Endothelial cell of umbilical vein (primary cell): ENCODE data around the gene ENPEP. TPM values are rescaled to one million over a fixed set of nuclear protein-coding genes. Genes with fewer than 3 reads are reported as not detected.

Experiments used
- BruUV-seq: library from RNA; stranded (reverse); fragments of 400-500 nt; replicated peaks from 2 replicates; lab custom pipeline; 2021; lab: Mats Ljungman, UMichigan
- CTCF ChIA-PET: fragments of 300-600, 350-600 bp; sonication (Branson Sonifier 250); formaldehyde crosslinking; loops from one replicate; lab custom pipeline; 2021; ENCODE audit warnings: antibody characterized with exemption, inconsistent platforms; lab: Charles Lee
- POLR2A ChIA-PET: fragments of 300-600, 350-600 bp; sonication (Branson Sonifier 250); formaldehyde crosslinking; loops from one replicate; lab custom pipeline; 2021; ENCODE audit warnings: antibody characterized with exemption, inconsistent platforms; lab: Charles Lee
- DNase-seq: peaks from one replicate; pipeline ENCODE4 v3.0.0-alpha.2; 2011; ENCODE audit warnings: low read depth, low spot score
- FAIRE-seq: peaks from 2 replicates; lab custom pipeline; 2011; peaks lifted over from hg19 to GRCh38; lab: Jason Lieb, UNC
- H2AFZ ChIP-seq: 2 replicates; pipeline ENCODE4 v1.6.0; 2012; ENCODE audit warnings: low read depth, low read length, control low read depth, inconsistent platforms
- H3K27ac ChIP-seq: 2 replicates; pipeline ENCODE4 v1.5.1; 2011; ENCODE audit warnings: low read depth, mild to moderate bottlenecking, control low read depth, low read length, moderate library complexity; ENCODE audit not compliant: insufficient read depth
- H3K27me3 ChIP-seq, 2 experiments: 2 replicates each; pipeline versions ENCODE4 v1.6.0 to v1.6.1; 2011; ENCODE audit warnings: low read length in 2 of 2, mixed read lengths in 1 of 2; ENCODE audit not compliant: control insufficient read depth in 2 of 2, insufficient read depth in 2 of 2
- H3K36me3 ChIP-seq, 2 experiments: 2 replicates in 1 of 2; 3 replicates in 1 of 2; pipeline ENCODE4 v1.5.1; 2011; ENCODE audit warnings: low read length in 2 of 2, mild to moderate bottlenecking in 1 of 2, moderate library complexity in 1 of 2; ENCODE audit not compliant: control insufficient read depth in 2 of 2, insufficient read depth in 2 of 2; ENCODE audit errors: extremely low read depth in 1 of 2
- H3K4me1 ChIP-seq: 3 replicates; pipeline ENCODE4 v1.5.1; 2011; ENCODE audit warnings: mild to moderate bottlenecking, low read length; ENCODE audit not compliant: control insufficient read depth, insufficient read depth; ENCODE audit errors: extremely low read depth
- H3K4me2 ChIP-seq: 2 replicates; pipeline ENCODE4 v1.6.1; 2011; ENCODE audit warnings: low read length, control low read depth, mixed read lengths; ENCODE audit not compliant: insufficient read depth
- H3K4me3 ChIP-seq, 3 experiments: fragments of 200-600 bp in 1 of 3; sonication (generic), shearing (Covaris generic) in 1 of 3; replicated peaks in 1 of 3; 2 replicates each; pipeline ENCODE4 v1.5.1; 2011 to 2016; ENCODE audit warnings: control low read depth in 3 of 3, low read length in 3 of 3, mild to moderate bottlenecking in 2 of 3, inconsistent platforms in 1 of 3, low read depth in 1 of 3, moderate library complexity in 1 of 3; ENCODE audit not compliant: insufficient read depth in 1 of 3
- H3K79me2 ChIP-seq: 2 replicates; pipeline ENCODE4 v1.6.0; 2012; ENCODE audit warnings: low read length, inconsistent platforms; ENCODE audit not compliant: control insufficient read depth, insufficient read depth
- H3K9ac ChIP-seq: replicated peaks from 2 replicates; pipeline ENCODE3; 2011; ENCODE audit warnings: low read length, control low read depth; ENCODE audit not compliant: insufficient read depth; ENCODE audit errors: extremely low read depth
- H3K9me1 ChIP-seq: replicated peaks from 3 replicates; pipeline ENCODE4 v1.6.0; 2011; ENCODE audit warnings: mild to moderate bottlenecking, low read length; ENCODE audit not compliant: control insufficient read depth, insufficient read depth; ENCODE audit errors: extremely low read depth
- H3K9me3 ChIP-seq: replicated peaks from 2 replicates; pipeline ENCODE4 v1.5.1; 2012; ENCODE audit warnings: low read length, inconsistent platforms; ENCODE audit not compliant: control insufficient read depth, insufficient read depth
- H4K20me1 ChIP-seq: replicated peaks from 2 replicates; pipeline ENCODE3; 2011; ENCODE audit warnings: mild to moderate bottlenecking, low read length; ENCODE audit not compliant: control insufficient read depth, insufficient read depth; ENCODE audit errors: extremely low read depth
- CTCF ChIP-seq, 2 donors: IDR thresholded peaks; 1 replicate in 1 of 2; 2 replicates in 1 of 2; pipeline ENCODE4 v1.5.1; 2011; ENCODE audit warnings: low read length in 2 of 2, mild to moderate bottlenecking in 2 of 2, moderate library complexity in 2 of 2, control low read depth in 1 of 2, inconsistent platforms in 1 of 2, low read depth in 1 of 2; ENCODE audit not compliant: insufficient read depth in 1 of 2; ENCODE audit errors: extremely low read depth in 1 of 2
- EZH2 ChIP-seq: IDR thresholded peaks from 2 replicates; pipeline ENCODE4 v1.6.1; 2012; ENCODE audit warnings: borderline replicate concordance, low read depth, mild to moderate bottlenecking, moderate library complexity, low read length, inconsistent platforms; ENCODE audit not compliant: severe bottlenecking
- FOS ChIP-seq: IDR thresholded peaks from 2 replicates; pipeline ENCODE4 v1.6.1; 2011; ENCODE audit warnings: mild to moderate bottlenecking, low read length, moderate library complexity, borderline replicate concordance; ENCODE audit not compliant: insufficient read depth
- GATA2 ChIP-seq: IDR thresholded peaks from 2 replicates; pipeline ENCODE4 v1.7.0; 2011; ENCODE audit warnings: low read depth, mild to moderate bottlenecking, moderate library complexity, mixed read lengths, low read length; ENCODE audit not compliant: insufficient read length, insufficient read depth
- JUN ChIP-seq: IDR thresholded peaks from 2 replicates; pipeline ENCODE4 v1.6.1; 2011; ENCODE audit warnings: borderline replicate concordance, low read depth; ENCODE audit not compliant: insufficient read length, insufficient read depth
- MAX ChIP-seq: IDR thresholded peaks from 2 replicates; pipeline ENCODE4 v1.6.1; 2011; ENCODE audit not compliant: insufficient read depth, insufficient read length
- MYC ChIP-seq: IDR thresholded peaks from one replicate; pipeline ENCODE4 v1.6.1; 2011; ENCODE audit warnings: mild to moderate bottlenecking, low read depth, low read length
- POLR2A ChIP-seq: IDR thresholded peaks from 2 replicates; pipeline ENCODE4 v1.6.1; 2012; ENCODE audit warnings: low read depth, mild to moderate bottlenecking, control low read depth, low read length
- POLR2AphosphoS5 ChIP-seq: IDR thresholded peaks from 2 replicates; pipeline ENCODE4 v1.6.1; 2012; ENCODE audit warnings: low read depth, mild to moderate bottlenecking, control low read depth, low read length, moderate library complexity; ENCODE audit not compliant: insufficient read depth
- dilution Hi-C: fragments of 300-500 bp; cut with MboI; formaldehyde crosslinking; loops from one replicate; pipeline ENCODE4 v1.15.0; 2019; ENCODE audit warnings: low sequenced_read_pairs; ENCODE audit not compliant: extremely low pct_ligation_motif_present
- intact Hi-C: fragments of 100-400 bp; cut with micrococcal nuclease; formaldehyde crosslinking; loops from one replicate; pipeline ENCODE4 v1.10.0; 2022
- polyA plus RNA-seq, 4 experiments: library from polyadenylated mRNA; depleted of rRNA in 3 of 4; stranded (reverse) in 3 of 4; unstranded in 1 of 4; fragments of >200 nt; gene quantifications; 2 replicates each; pipeline versions ENCODE4 v1.2.1 to v1.2.3, GENCODE V29; 2011 to 2012; ENCODE audit warnings: missing spikeins in 1 of 4
- total RNA-seq: library from RNA; stranded (reverse); gene quantifications from 2 replicates; pipeline ENCODE4 v1.2.3, GENCODE V29; 2021

ENPEP gene
- total and polyA plus RNA-seq, 2 donors (not counting 3 experiments of a cell fraction or from before 2014, with no cell fraction given) = not detected

- TF ChIP-seq MAX (no peak), CTCF (IDR thresholded peaks at IDR 0.05; ENCODE audit: extremely low read depth in 1 of 2, insufficient read depth in 1 of 2, low read depth in 1 of 2, low read length in 2 of 2) (no peak), POLR2A (no peak), POLR2AphosphoS5 (no peak), EZH2 (no peak), JUN (no peak), FOS (no peak), GATA2 (no peak), MYC (no peak)
- H3K27ac ChIP-seq = no peak overlapping the region
- H3K4me3 ChIP-seq = no peak overlapping the region
- no peaks in the 10 kb centered on the region for H3K36me3 ChIP-seq
- POLR2A ChIA-PET = no interaction called here
- DNase-seq (no peak), FAIRE-seq (no peak)
- BruUV-seq = no TSS peak
- no peak overlapping the region for H3K9ac ChIP-seq
- dilution Hi-C loops = no loop called here
- no peak overlapping the region for H3K4me2 ChIP-seq
- peaks cover 0 to under 1% of the 10 kb centered on the region in 2 experiments for H3K27me3 ChIP-seq
- no peaks in the 10 kb centered on the region for H3K9me3 ChIP-seq
- intact Hi-C loops = loop anchor here (10.0 kb wide), 2 partner anchors 1122 to 1522 kb away; no protein-coding TSS in a partner anchor
- H4K20me1 ChIP-seq = no peaks in the 10 kb centered on the region
- no peak overlapping the region for H2AFZ ChIP-seq
- H3K4me1 ChIP-seq = peaks cover 10% of the 10 kb centered on the region
- H3K79me2 ChIP-seq = no peaks in the 10 kb centered on the region
- CTCF ChIA-PET = interaction anchor here (0.8 to 17.2 kb wide), 8 partner anchors 10 to 1118 kb away, joined by 3 to 527 read pairs (median 12); no protein-coding TSS in a partner anchor
- no peaks in the 10 kb centered on the region for H3K9me1 ChIP-seq
Observed at GRCh38 chr4:110512901-110513300, 36.9 kb downstream of the ENPEP start.
